Activated CD4-positive, alpha-beta T cell treated with anti-CD3 and anti-CD28 coated beads, Interleukin-10, Interleukin-2, amounts not matched to agents 100 ng/mL and 50 ng/mL, durations not matched to agents 16 hours and 8 hours (primary cell): Measurements from ENCODE around the gene PRKCE.

ENCODE experiments used
- DNase-seq: peaks from one replicate; pipeline ENCODE4 v3.0.0-alpha.2; 2020

Gene PRKCE

DNA sequence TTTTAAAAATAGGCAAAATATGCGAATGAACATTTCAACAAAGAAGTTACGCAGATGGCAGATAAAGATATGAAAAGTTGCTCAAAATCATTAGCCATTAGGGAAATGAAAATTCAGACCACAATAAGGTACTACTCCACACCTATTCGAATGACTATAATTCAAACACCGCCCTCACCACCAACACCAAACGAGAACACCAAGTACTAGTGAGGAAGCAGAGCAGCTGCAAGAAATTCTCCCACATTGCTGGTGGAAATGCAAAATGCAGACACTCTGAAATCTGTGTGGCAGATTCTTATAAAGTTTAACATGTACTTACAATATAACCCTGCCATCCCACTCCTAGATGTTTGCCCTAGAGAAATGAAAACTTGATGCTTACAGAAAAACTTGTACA is 17.3 kb upstream of the PRKCE start:
- no peak for DNase-seq

DNA sequence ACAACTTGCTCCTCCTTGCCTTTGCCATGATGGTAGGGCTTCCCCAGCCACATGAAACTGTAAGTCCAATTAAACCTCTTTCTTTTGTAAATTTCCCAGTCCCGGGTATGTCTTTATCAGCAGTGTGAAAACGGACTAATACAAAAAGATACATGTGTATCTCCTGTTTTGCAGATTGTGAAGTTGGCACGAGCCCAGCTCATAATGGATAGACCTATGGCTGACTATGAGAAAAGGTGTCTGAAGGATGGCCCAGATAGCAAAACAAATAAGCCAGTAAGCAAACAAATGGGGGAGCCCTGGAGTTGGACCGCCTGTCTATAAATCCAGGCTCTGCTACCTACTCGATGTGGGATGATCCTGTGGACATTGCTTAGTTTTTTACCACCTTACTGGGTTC is 15.5 kb upstream of the PRKCE start:
- DNase-seq, result no peak

DNA sequence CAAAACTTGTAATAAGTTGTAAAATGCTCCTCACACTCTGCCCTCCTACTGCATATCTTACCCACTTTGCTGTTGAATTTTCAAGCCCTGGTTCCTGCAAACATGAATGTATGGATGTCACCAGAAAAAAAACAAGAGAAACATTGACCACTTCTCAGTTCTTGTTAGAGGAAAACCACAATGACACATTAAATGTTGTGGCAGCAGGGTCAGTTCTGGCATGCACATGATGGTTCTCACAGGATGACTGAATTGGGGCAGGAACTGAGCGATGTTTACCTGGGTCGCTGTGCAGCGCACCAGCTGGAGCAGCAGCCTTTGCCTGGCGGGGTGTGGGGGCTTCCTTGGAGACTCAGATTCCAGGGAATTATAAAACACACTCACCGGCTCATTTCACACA is 14.0 kb upstream of the PRKCE start:
- DNase-seq, result peak; percentile 57

DNA sequence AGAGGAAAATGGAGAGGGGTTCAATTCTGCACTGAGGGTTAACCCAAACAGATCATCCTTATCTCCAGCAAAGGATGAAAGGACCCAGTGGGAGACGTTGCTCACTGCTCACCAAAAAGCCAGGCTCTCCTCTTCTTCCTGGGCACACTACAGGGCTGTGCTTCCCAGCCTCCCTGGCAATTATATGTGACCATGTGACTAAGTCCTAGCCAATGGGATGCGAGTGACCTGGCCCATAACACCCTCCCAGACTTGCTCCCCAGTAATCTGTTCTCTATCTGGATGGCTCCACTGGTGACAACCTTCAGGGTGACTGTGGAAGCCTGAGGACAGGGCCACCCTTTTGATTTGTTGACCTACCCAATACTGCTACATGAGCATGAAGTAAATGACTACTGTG is 10.9 kb upstream of the PRKCE start:
- DNase-seq, result no peak

DNA sequence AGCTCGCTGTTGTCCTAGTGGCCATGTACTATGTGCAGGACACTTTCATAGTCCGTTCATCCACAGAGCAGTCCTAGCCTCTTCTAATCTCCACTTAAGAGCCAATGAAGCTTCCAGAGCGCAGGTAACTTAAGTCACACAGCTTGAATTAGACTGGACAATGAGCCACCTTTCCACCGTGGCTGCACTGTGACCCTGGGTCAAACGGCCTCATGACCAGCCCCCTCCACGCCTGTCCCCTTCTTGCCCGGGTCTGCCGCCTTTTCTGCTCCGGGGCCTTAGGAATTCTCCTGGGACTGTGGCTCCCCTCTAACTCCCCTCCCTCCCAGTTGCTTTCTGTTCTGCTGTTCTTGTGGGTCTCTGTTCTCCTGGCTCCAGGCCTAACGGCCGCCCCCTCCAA is 8.4 kb upstream of the PRKCE start:
- DNase-seq, result no peak

DNA sequence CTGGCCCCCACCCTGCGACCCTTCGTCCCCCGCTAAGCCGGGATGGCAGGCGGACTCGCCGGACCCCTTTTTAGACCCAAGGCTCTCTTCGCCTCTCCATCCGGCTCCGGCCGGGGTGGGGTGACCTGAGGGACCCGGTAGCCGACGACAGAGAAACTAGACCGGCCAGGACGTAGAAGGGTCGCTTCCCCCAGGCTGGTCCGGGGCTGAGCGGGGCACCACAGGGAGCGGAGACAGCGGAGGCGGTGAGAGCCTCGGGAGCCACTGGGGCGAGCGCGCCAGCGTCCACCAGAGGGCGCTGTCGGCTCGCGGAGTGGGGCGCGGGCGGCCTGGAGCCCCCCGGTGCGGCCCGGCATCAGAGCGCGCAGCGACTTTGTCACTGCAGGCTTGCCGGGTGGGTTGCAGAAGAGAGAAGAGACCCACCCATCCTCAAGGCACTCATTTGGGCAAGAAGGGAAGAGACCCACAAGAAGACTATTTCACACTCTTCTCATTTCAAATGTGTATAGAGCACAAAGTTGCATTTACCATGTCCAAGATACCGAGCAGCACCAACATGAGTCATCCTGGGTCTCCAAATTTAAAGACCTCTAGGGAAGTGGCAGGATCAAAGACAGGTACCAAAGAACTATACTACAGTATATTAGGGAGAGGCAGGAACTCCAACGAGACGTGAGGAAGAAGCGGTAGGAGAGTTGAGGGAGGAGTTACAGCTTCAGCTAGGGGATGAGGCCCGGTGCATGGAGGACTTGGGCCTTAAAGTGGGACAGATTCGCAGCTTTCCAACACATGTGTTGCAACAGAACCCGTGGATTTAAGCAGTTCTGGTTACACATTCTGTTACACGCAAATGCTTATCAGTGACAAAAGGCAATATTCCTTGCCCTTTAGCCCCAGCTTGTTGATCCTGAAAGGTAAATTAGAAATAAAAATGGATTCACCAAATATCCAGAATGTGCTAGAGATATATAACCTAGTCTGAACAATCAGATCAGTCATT is 7.6 kb upstream of the PRKCE start:
- DNase-seq, result peak; percentile 72

DNA sequence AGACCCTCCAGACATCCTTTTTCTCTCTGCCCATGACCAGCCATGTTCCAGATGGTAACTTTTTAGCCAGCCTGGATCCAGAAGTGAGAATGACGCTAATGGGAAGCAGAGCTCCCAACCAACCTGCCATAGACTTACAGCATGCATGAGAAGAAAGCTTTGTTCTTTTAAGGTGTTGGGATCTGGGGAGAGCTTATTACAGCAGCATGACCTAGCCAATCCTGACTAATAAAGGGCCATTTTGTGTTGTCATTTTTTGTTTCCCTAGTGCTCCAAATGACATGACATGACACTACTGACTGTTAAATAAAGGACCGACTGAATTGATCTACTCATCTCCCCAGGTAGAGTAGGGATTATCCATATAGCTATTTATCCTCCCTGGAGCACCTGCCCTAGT is 5.2 kb upstream of the PRKCE start:
- DNase-seq, result no peak

DNA sequence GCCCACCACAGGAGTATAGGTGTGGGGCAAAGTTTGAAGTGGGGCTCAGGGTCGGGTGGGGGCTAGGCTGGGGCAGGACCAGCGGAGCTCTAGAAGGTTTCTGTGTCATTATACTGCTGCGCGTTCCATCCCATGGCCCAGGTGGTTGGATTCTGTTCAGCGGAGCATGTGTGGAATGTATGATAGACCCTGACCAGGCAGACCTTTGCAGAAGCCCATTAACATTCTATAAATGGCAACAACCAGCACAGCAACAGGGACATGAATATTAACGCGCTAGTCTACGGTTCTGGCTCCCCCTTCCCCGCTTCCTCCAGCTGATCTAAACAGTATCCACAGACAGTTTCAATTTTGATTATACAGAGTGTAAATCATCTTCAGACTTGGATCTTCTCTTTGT is 4.1 kb upstream of the PRKCE start:
- DNase-seq, result no peak

DNA sequence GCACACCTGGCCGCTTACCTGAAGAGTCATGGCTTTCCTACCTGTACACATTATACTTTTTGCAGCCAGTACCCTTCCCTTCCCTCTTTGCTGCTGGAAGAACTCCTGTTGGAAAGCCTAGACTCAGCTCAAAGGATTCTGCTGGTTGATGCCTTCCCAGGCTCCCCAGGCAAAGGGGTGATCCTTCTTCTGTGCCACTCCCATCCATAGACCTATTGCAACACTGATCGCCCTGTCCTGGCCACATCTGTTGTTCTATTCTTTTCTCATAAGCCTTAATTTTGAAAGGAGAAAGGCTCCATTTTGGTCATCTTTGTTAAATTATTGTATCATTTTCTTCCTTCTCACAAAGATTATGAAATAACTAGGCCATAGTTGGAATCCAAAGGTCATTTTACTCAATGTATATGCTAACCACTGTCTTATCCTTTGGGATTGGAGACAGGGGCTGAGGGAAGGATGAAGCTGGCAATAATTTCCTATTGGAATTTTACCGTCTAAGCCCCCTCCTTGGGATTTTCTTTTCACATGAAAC is 3.4 kb upstream of the PRKCE start:
- DNase-seq, result no peak

DNA sequence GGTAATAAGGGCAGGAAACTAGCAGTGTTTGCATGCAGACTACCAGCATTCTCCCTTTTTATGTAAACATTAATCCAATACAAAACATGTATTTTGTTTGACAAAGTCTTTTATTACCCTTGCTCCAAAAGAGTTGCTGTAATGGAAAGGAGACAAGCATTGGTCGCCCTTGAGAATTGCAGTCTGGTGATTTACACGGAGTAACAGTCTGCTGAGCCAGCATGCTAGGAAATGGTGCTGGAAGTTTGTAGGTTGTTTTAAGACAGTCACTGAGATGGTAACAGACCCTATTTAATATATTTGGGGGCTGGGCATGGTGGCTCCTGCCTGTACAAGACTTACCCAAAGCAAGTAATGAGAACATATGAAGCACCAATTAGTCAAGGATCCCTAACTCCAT is 2.8 kb upstream of the PRKCE start:
- DNase-seq, result no peak

DNA sequence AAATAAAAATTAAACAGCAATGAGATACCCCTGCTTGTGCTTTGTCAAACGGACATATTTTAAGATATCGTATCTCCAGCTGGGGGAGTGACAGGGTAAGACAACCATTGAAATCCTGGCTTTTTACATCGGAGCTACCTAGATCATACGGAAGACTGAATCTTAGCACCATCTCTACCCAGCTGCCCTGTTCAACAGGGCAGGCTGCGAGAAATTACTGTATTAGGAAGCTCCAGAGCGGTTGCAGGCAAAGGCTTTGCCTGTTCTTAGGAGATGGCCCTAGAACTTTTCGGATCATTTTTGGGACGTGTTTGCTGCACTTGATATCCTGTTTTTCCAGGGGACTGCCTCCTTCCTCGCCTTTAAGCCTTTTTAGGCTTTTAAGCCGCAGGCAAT is 2.0 kb upstream of the PRKCE start:
- no peak for DNase-seq

DNA sequence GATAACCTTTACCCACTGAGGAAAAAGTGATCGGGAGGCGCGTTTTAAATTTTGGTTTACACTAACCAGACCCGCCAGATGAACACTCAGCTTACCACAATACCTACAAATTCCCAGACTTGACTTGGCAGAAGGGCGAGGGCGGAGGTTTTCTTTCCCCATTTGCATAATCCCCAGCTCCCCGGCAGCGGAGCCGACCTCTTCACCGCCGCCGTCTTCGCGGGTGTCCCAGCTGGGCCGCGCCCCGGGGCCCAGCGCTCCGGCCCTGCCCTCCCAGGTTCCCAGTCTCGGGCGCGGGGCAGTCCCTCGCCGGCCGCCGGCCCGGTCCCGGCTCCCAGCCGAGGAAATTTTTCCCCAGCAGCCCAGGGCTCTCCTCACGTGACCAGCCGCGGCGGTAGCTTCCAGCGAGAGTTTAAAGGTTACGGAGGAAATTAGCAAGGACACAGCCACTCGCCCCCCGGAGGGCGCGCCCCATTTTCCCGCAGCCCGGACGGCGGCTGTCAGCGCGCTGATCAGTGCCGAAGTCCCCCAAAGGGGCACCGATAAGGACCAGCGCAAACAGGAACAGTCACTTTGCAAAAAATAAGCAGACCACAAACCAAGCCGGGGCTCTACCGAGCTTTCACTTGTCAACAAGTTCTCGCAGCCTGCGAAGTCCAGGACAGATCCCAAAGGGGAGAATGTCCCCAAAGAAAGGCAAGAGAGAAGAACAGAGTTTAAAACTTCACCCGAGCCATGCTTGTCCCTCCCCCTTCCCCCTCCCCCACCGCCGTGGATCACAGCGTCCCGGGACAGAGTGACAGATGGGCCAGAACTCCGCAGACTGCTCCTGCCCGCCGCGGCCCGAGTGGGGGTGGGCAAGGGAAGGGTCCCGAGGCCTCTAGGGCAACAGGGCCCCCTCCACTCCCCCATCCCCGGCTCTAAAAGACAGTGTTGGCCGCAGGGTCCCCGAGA is 1.3 kb upstream of the PRKCE start:
- DNase-seq, result peak; percentile 52

DNA sequence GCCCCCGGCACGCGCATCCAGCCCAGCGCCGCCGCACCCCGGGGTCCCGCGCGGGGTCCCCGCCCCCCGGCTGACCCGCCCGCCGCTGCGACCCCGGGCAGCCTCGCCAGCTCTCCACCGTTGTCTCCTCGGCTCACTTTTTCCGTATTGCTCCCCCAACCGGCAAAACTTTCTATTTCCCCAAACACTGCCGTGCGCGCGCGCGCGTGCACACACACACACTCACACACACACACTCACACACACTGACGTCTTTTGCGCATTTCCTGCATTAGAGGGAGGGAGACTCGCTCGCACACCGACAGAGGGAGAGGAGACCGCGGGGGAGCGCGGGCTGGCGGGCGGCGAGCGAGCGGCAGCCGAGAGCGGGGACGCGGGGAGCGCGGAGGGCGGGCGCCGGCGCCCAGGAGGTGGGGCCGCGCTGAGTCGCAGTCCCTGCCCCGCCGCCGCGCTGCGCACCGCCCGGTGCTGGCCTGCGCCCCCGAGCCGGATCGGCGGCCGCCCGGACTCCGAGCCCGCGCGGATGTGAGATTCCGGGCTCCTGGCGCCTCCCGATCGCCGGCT is 542 bp upstream of the PRKCE start:
- DNase-seq, result peak; percentile 93

DNA sequence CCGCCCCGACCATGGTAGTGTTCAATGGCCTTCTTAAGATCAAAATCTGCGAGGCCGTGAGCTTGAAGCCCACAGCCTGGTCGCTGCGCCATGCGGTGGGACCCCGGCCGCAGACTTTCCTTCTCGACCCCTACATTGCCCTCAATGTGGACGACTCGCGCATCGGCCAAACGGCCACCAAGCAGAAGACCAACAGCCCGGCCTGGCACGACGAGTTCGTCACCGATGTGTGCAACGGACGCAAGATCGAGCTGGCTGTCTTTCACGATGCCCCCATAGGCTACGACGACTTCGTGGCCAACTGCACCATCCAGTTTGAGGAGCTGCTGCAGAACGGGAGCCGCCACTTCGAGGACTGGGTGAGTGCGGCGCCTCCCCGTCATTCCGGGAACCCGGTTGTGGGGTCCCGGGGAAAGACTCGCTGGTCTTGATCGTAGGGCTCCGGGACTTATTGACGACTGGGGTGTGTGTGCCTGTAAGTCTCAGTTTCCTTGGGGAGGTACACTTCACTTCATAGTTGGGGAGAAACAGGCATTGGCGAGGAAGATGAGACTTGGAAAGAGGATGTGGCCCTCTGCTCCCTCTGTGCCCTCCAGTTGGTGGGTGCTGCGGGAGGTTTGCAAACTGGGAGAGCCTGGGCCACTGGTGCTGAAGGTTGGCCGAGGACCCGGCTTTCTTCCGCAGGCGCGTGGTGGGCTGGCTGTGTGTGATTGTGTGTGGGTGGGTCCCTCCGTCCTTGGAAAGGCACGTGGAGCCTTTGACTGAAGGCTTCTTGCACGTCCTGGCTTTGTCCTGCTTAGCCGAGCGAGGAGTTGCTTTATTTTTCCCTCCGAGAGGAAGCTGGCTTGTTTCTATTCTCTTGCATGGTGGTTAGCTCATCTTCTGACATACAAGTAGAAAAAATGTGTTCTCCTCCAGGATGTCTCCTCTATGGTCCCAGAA is 886 bp downstream of the PRKCE start:
- DNase-seq, result peak; percentile 14

DNA sequence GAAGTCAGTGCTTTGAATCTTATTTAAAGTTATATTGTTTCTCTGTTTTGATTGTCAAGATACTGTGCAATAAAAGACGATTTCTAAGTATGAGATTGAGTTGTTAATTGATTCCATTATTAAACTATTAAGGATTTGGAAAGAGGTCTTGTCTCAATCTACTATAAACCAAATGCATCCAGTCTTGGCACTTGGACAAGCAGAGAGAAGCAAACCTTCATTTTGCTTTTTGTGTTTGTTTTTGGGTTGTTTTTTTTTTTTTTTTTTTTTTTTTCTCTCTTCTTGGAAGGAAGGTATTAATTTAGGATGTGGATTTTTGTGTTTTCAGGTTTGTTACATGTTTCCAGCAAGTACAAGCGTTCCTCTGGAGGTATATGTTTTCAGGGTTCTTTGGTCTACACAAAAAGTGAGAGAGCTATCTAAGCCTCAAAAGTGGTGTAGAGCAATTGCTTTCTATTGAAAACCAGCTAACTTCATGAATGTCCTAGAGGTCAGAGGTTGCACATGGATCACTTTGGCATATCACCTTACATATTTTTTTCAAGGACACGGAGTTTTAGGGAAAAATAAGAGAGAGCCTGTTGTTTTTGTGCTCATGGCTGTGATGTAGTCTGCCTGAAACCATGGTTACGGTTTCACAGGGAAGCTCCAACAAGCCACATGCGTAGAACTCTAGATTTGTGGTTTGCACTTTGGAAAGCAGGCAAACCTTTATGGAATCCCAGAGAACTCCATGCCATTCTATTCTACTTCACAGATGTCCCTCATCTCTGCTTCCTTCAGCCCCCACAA is 1.8 kb downstream of the PRKCE start:
- no peak for DNase-seq

DNA sequence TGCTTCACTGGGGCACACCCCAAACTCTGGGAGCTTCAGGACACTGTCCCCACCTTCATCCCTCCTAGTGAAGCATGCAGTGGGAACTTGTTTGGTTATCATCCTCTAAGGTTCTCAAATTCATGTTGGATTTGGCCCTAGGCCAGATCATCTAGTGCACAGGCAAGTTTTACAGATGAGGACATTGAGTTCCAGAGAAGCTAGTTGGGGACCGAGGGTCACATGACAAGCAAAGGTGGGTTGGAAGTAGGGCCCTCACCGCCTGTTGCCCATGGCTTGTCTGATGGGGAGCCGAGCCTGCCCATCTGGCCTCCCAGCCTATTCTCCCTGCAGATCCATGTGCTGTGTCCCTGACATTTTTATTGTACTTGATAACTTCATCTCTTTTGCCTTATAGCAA is 2.8 kb downstream of the PRKCE start:
- no peak for DNase-seq

DNA sequence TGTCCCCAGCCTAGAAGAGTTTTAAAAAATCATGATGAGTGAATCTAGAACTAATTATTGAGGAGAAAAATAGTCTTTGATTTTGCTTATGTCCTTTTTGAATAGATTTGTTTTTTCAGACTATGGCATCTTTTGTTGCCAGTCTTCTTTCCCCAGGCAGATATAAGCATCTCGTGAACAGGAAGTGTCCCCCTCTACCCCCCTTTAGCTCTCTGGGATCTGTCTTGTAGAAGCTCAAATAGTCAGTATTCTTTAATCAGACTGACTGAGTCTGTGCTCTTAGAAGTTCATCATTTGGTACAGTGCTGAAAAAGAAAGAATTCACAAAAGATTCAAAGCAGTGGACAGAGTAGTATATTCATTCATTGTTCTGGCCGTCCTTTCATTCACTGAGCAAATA is 10.4 kb downstream of the PRKCE start:
- no peak for DNase-seq

DNA sequence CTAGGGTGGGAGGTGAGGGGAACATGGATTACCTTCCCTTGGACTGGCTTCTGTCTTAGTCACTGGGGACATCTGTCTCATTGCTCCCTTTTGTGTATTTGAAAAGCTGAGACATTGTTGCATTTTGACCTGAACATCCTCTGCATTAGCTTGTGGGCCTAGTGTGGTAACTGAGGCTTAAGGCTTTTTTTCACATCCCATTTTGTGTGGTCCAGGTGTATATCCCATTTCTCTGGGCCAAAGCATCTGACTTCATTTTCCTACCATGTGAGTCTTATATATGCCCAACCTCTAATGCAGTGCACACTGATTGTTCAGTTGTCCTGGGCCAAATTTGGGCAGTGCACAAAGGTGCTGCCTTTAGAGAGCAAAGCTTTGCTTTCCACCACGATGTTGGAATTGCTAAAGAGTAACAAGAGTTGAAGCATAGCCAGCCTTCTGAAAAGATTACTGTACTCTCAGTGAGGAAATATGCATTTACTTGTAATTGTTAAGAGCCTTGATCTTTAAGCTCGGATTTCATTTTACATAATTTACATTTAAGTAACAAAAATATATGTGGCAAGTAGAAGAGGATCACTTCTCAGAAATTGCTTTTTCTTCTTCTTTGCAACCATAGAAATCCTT is 13.3 kb downstream of the PRKCE start:
- no peak for DNase-seq

DNA sequence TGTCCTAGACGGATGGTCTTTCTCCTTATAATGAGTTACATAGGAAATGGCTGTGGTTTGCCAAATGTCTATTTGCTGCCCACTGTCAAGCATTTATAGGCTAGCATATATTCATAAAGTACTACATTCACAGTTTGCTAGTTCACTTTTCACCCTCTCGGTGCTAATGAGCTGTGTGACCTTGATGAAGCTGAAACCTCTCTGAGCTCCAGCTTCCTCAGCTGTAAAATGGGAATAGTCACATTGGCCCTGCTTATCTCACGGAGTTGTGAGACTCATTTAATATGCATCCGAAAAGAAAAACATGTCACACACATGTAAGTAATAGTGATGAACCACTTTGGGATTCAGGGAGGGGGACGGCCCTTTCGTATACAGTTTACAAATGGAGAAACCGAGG is 17.0 kb downstream of the PRKCE start:
- DNase-seq, result no peak

DNA sequence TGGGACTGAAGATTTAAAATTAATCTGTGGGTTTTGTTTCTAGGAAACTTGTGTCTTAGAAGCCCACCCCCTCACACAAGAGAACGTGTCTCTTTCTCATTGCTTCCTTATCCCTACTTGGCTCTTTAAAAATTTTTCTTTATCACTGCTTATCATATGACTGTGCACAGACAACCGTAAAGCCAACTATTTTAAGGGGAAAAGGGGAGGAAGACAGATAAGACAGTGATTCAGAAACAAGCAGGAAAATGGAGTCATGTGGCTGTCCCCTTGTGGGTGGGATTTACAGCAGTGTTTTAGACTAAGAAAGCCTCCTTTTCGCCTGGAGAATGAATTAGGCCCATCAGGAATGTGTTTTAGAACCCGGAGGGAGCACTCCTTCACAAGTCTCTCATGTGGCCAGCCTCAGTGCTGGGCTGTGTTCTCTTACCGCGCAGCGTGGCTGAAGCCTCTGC is 17.6 kb downstream of the PRKCE start:
- no peak for DNase-seq

DNA sequence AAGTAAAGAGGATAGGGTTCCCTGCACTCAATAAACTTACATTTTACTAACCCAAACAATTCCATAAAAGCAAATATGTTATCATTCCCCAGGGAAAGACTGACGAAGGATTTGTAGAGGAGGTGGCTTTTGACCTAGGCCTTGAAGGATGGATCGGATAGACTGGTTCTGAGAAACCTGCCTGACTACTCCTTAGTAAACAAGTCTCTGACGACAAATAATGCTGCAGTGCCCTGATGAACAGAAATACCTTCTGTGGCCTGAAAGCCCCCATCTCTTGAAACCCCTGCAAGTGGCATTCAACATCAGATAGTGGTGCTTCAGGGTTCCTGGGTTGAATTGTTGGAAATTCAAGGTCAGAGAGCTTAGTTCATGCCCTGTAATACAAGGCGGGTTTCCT is 19.2 kb downstream of the PRKCE start:
- no peak for DNase-seq
